GM12878 (cell line): ENCODE measurements around the gene MYO15B. TPM values are rescaled to one million over a fixed set of nuclear protein-coding genes. Genes with fewer than 3 reads are reported as not detected.

Experiments
- ATAC-seq: fragments of 200-7000 bp; cut with Tn5 transposase; 3 replicates; pipeline ENCODE4 v1.9.1; 2020; ENCODE audit warnings: mild to moderate bottlenecking, moderate library complexity
- BruUV-seq: library from RNA; stranded (reverse); fragments of 400-500 nt; replicated peaks from 2 replicates; lab custom pipeline; 2021; lab: Mats Ljungman, UMichigan
- CTCF ChIA-PET: fragments of 300-600 bp; sonication (Branson Sonifier 250); formaldehyde crosslinking; extraction: SDS; loops from one replicate; lab custom pipeline; 2021; ENCODE audit warnings: inconsistent platforms; lab: Yijun Ruan, JAX
- POLR2A ChIA-PET: fragments of 350-600 bp; formaldehyde crosslinking; extraction: SDS; loops from one replicate; lab custom pipeline; 2021; ENCODE audit warnings: inconsistent platforms; lab: Charles Lee
- RAD21 ChIA-PET: fragments of 300-600 bp; sonication (Branson Sonifier 250); formaldehyde crosslinking; loops from one replicate; lab custom pipeline; 2023; ENCODE audit warnings: antibody characterized with exemption; ENCODE audit not compliant: unreplicated experiment; lab: Charles Lee
- SMC1A ChIA-PET: fragments of 300-600 bp; sonication (Branson Sonifier 250); formaldehyde crosslinking; loops from one replicate; lab custom pipeline; 2023; ENCODE audit not compliant: unreplicated experiment, uncharacterized antibody; lab: Charles Lee
- DNase-seq: peaks from one replicate; pipeline ENCODE4 v3.0.0-alpha.2; 2011; ENCODE audit warnings: low read depth, low spot score
- FAIRE-seq: peaks from 3 replicates; lab custom pipeline; 2011; peaks lifted over from hg19 to GRCh38; lab: Jason Lieb, UNC
- H2AFZ ChIP-seq: 2 replicates; pipeline ENCODE4 v1.6.0; 2011; ENCODE audit warnings: low read depth, low read length, control low read depth; ENCODE audit not compliant: control insufficient read depth
- H3K27ac ChIP-seq: 2 replicates; pipeline ENCODE4 v1.5.1; 2011; ENCODE audit warnings: control low read depth; ENCODE audit not compliant: control insufficient read depth, insufficient read depth
- H3K27me3 ChIP-seq, 2 experiments: replicated peaks in 1 of 2; 2 replicates each; pipeline versions ENCODE4 v1.6.0 to v1.6.1; 2011; ENCODE audit warnings: low read length in 1 of 2; ENCODE audit not compliant: control insufficient read depth in 2 of 2, insufficient read depth in 2 of 2
- H3K36me3 ChIP-seq, 2 experiments: 2 replicates each; pipeline ENCODE4 v1.5.1; 2011; ENCODE audit warnings: low read length in 1 of 2; ENCODE audit not compliant: control insufficient read depth in 2 of 2, insufficient read depth in 2 of 2
- H3K4me1 ChIP-seq: 2 replicates; pipeline ENCODE4 v1.6.1; 2011; ENCODE audit warnings: mild to moderate bottlenecking, low read length, moderate library complexity, mixed read lengths; ENCODE audit not compliant: control insufficient read depth, insufficient read depth
- H3K4me2 ChIP-seq: 2 replicates; pipeline ENCODE4 v1.6.0; 2011; ENCODE audit warnings: control low read depth; ENCODE audit not compliant: control insufficient read depth, insufficient read depth
- H3K4me3 ChIP-seq: fragments of 200-600 bp; sonication (generic); 2 replicates; pipeline ENCODE4 v1.5.1; 2016
- H3K79me2 ChIP-seq: 2 replicates; pipeline ENCODE4 v1.6.0; 2011; ENCODE audit warnings: low read length; ENCODE audit not compliant: control insufficient read depth, insufficient read depth
- H3K9ac ChIP-seq: 2 replicates; pipeline ENCODE4 v1.8.0; 2011; ENCODE audit warnings: low read length, control low read depth, mixed read lengths; ENCODE audit not compliant: control insufficient read depth, insufficient read depth
- H3K9me3 ChIP-seq: replicated peaks from 3 replicates; pipeline ENCODE4 v1.5.1; 2011; ENCODE audit warnings: mild to moderate bottlenecking, low read length; ENCODE audit not compliant: control insufficient read depth, insufficient read depth
- H4K20me1 ChIP-seq: 2 replicates; pipeline ENCODE4 v1.6.0; 2011; ENCODE audit not compliant: control insufficient read depth, insufficient read depth
- BCL11A ChIP-seq: IDR thresholded peaks from 2 replicates; pipeline ENCODE4 v1.6.1; 2011; ENCODE audit warnings: low read depth, low read length
- CREM ChIP-seq: IDR thresholded peaks from 2 replicates; pipeline ENCODE4 v1.6.1; 2014; ENCODE audit warnings: antibody characterized with exemption, low read depth
- EP300 ChIP-seq, 2 experiments: fragments of 150-350 bp in 1 of 2; IDR thresholded peaks; 2 replicates each; pipeline ENCODE4 v1.6.1; 2011 to 2012; ENCODE audit warnings: low read depth in 2 of 2, low read length in 2 of 2, borderline replicate concordance in 1 of 2, improper control_type of control experiment in 1 of 2, inconsistent platforms in 1 of 2; ENCODE audit not compliant: control insufficient read depth in 1 of 2
- EZH2 ChIP-seq: IDR thresholded peaks from 2 replicates; pipeline ENCODE4 v1.6.1; 2012; ENCODE audit warnings: low read depth, mild to moderate bottlenecking, control low read depth, inconsistent platforms, low read length, borderline replicate concordance; ENCODE audit not compliant: control insufficient read depth
- HDAC6 ChIP-seq: fragments of 200-600 bp; sonication (generic); IDR thresholded peaks from one replicate; pipeline ENCODE4 v1.8.0; 2017; ENCODE audit warnings: antibody characterized with exemption; ENCODE audit not compliant: unreplicated experiment
- IRF4 ChIP-seq: IDR thresholded peaks from 2 replicates; pipeline ENCODE4 v1.6.1; 2011; ENCODE audit warnings: low read depth, low read length
- MTA2 ChIP-seq: fragments of 450-650 bp; IDR thresholded peaks from 2 replicates; pipeline ENCODE4 v1.6.1; 2016; ENCODE audit warnings: low read depth, mild to moderate bottlenecking, moderate library complexity
- NBN ChIP-seq: fragments of 450-650 bp; IDR thresholded peaks from 2 replicates; pipeline ENCODE4 v1.6.1; 2016
- NFXL1 ChIP-seq: fragments of 450-650 bp; IDR thresholded peaks from 2 replicates; pipeline ENCODE4 v1.6.1; 2017; ENCODE audit warnings: antibody characterized with exemption, mild to moderate bottlenecking, borderline replicate concordance
- NR2C1 ChIP-seq: fragments of 450-650 bp; IDR thresholded peaks from 2 replicates; pipeline ENCODE4 v1.6.1; 2017; ENCODE audit warnings: antibody characterized with exemption, mild to moderate bottlenecking, moderate library complexity
- PML ChIP-seq: IDR thresholded peaks from 2 replicates; pipeline ENCODE4 v1.6.1; 2012; ENCODE audit warnings: low read length, inconsistent platforms
- RB1 ChIP-seq: fragments of 450-650 bp; formaldehyde crosslinking; IDR thresholded peaks from 2 replicates; pipeline ENCODE4 v1.6.1; 2017; ENCODE audit warnings: mild to moderate bottlenecking, borderline replicate concordance
- SIN3A ChIP-seq: IDR thresholded peaks from 2 replicates; pipeline ENCODE4 v1.6.1; 2012; ENCODE audit warnings: low read depth, low read length, improper control_type of control experiment
- SIX5 ChIP-seq: IDR thresholded peaks from 2 replicates; pipeline ENCODE4 v1.6.1; 2011; ENCODE audit warnings: mild to moderate bottlenecking, low read depth, low read length, moderate library complexity; ENCODE audit not compliant: severe bottlenecking
- SMAD5 ChIP-seq: IDR thresholded peaks from 2 replicates; pipeline ENCODE4 v1.6.1; 2016; ENCODE audit warnings: antibody characterized with exemption, low read depth
- SREBF1 ChIP-seq: IDR thresholded peaks from 2 replicates; pipeline ENCODE4 v1.6.1; 2012; ENCODE audit warnings: mild to moderate bottlenecking, low read length
- SUZ12 ChIP-seq: fragments of 200-600 bp; sonication (generic); IDR thresholded peaks from one replicate; pipeline ENCODE4 v1.6.1; 2018; ENCODE audit warnings: antibody characterized with exemption, mild to moderate bottlenecking; ENCODE audit not compliant: unreplicated experiment
- ZNF207 ChIP-seq: fragments of 450-650 bp; IDR thresholded peaks from 2 replicates; pipeline ENCODE4 v1.6.1; 2014; ENCODE audit warnings: antibody characterized with exemption, mild to moderate bottlenecking, borderline replicate concordance
- ZNF384 ChIP-seq: IDR thresholded peaks from 2 replicates; pipeline ENCODE4 v1.6.1; 2012; ENCODE audit warnings: low read depth, mild to moderate bottlenecking, low read length, improper control_type of control experiment, borderline replicate concordance
- WGBS: methylation state at CpG from one replicate; pipeline ENCODE4 v1.1.6; 2016; ENCODE audit warnings: low lambda C conversion rate; ENCODE audit not compliant: insufficient replicate concordance, insufficient coverage; ENCODE audit errors: missing lambda C conversion rate; 5-methylcytosine and 5-hydroxymethylcytosine counted together
- in situ Hi-C: fragments of 300-500 bp; cut with MboI; formaldehyde crosslinking; loops from 9 replicates; pipeline ENCODE4 v1.14.3; 2018; ENCODE audit warnings: mixed read lengths
- intact Hi-C: fragments of 100-400 bp; cut with micrococcal nuclease; formaldehyde crosslinking; loops from one replicate; pipeline ENCODE4 v1.14.2; 2022; ENCODE audit not compliant: unreplicated experiment
- polyA plus RNA-seq, 11 experiments: library from polyadenylated mRNA; depleted of rRNA in 4 of 11; unstranded in 6 of 11; stranded (reverse) in 5 of 11; fragments of >200 nt; fragmentation: Nextera tagmentation in 4 of 11; fragmentation: Illumina TruSeq in 1 of 11; extraction: Ambion mirVana in 4 of 11; extraction: Trizol in 1 of 11; gene quantifications; 1 replicate in 1 of 11; 2 replicates in 10 of 11; pipeline versions ENCODE4 v1.2.1 to v1.2.3, GENCODE V29; 2011 to 2016; ENCODE audit warnings: inconsistent platforms in 2 of 11, missing spikeins in 2 of 11, low read depth in 1 of 11
- total RNA-seq, 4 experiments: library from RNA; depleted of rRNA in 3 of 4; stranded (reverse); fragments of >200 nt in 3 of 4; fragmentation: Illumina TruSeq in 1 of 4; extraction: Trizol in 1 of 4; gene quantifications; 2 replicates each; pipeline versions ENCODE4 v1.2.1 to v1.2.3, GENCODE V29; 2013 to 2021
- TF ChIP-seq, protein P1 (sequence below): IDR thresholded peaks from 2 replicates; pipeline ENCODE4 v1.6.1; 2012; ENCODE audit warnings: low read depth, low read length, improper control_type of control experiment
- TF ChIP-seq, protein P2 (sequence below): fragments of 450-650 bp; IDR thresholded peaks from 2 replicates; pipeline ENCODE4 v1.6.1; 2016; ENCODE audit warnings: mild to moderate bottlenecking

Gene MYO15B
- total and polyA plus RNA-seq, 10 of the 15 experiments (the other 5 are each of a cell fraction or from before 2014, with no cell fraction given), result 0.67 to 15.4 (median 2.3) TPM; not detected in 1

DNA sequence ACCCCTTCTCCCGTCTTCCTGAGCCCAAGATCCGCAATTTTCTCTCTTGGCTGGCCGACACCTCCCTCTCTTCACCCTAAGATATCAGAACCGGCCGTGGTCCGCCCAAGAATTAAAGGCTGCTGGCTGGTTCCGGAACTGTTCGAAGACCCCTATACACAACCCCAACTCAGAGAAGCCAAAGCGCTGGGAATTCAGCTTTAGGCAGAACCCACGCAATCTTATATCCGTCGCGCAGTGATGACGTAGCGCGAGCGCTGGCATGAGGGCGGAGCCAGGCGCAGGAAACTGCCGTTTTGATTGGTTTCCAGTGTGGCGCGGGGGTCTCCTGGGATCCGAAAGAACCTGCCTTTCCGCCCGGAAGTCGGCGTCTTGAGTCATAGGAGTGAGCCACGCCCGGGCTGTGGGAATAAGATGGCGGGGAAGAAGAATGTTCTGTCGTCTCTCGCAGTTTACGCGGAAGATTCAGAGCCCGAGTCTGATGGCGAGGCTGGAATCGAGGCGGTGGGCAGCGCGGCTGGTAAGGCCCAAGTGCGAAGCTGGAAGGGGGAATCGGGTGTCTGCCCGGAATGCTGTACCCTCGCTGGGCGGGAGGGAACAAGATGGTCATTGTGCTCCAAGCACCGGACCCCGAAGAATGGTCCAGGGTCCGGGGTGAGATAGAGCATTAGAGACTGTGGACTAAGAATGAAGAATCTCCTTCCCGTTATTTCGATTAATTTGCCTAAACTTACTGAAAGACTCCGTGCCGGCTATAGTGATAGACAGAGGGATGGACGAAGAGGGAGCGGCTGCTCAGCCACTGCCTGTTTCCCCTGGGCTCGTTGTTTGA lies 79.6 kb downstream of the MYO15B start, which contains the start of the genes RECQL5 and SAP30BP:
Gene RECQL5 (minus strand): TSS at position 196 of the 832 bp plus-strand sequence. CDS start 597 bp downstream, outside the sequence.
Gene SAP30BP (plus strand): TSS at position 380 of the 832 bp plus-strand sequence. CDS start 35 bp downstream, at position 415.
- RAD21 ChIA-PET, result interaction anchor here (0.7 to 1.1 kb wide), 8 partner anchors 9 to 81 kb away, joined by 3 to 4 read pairs (median 3); a partner anchor contains a TSS
- TSS peak; percentile 86 for BruUV-seq
- under 1% methylated on average over 55 of the region's 55 CpGs for WGBS
- in situ Hi-C loops, result no loop called here
- H3K4me2 ChIP-seq, result peak within 1 kb of the TSS; percentile 70
- SMC1A ChIA-PET, result interaction anchor here (0.6 to 2.7 kb wide), 10 partner anchors 9 to 329 kb away, joined by 3 to 10 read pairs (median 4); partner anchors contain the start of gene SMIM5
- peak within 1 kb of the TSS; percentile 45 for H2AFZ ChIP-seq
- H3K27ac ChIP-seq, result peak within 1 kb of the TSS; percentile 81
- ATAC-seq (peak; percentile 89), FAIRE-seq (peak; percentile 78), DNase-seq (peak; percentile 90)
- no peaks in the 10 kb centered on the region for H3K27me3 ChIP-seq
- peak within 1 kb of the TSS; percentile 79 for H3K9ac ChIP-seq
- CTCF ChIA-PET, result interaction anchor here (0.7 to 6.0 kb wide), 13 partner anchors 9 to 253 kb away, joined by 3 to 30 read pairs (median 5); partner anchors contain the start of gene SMIM5
- peaks cover 2 to 21% of the 10 kb centered on the region in 2 experiments; a peak in 3 of 4 replicates for H3K36me3 ChIP-seq
- no peaks in the 10 kb centered on the region for H4K20me1 ChIP-seq
- H3K4me3 ChIP-seq, result peak within 1 kb of the TSS; percentile 79
- no peaks in the 10 kb centered on the region for H3K9me3 ChIP-seq
- H3K79me2 ChIP-seq, result peaks cover 54% of the 10 kb centered on the region
- intact Hi-C loops, result no loop called here
- H3K4me1 ChIP-seq, result peaks cover 23% of the 10 kb centered on the region
- POLR2A ChIA-PET, result interaction anchor here (0.6 to 2.4 kb wide), 7 partner anchors 10 to 178 kb away, joined by 3 to 12 read pairs (median 5); partner anchors contain the start of gene LLGL2
- TF ChIP-seq EP300 (IDR thresholded peaks at IDR 0.05; ENCODE audit: borderline replicate concordance in 1 of 2, control insufficient read depth in 1 of 2, low read depth in 2 of 2, low read length in 2 of 2) (peak in 1 of 2 experiments; percentile 24; a peak in 1 of 4 replicates), SMAD5 (peak; percentile 74; the same call in 1 of the 2 replicates), BCL11A (no peak), IRF4 (no peak), EZH2 (no peak), NBN (peak; percentile 97), NR2C1 (peak; percentile 67), MTA2 (no peak), CREM (peak; percentile 99), SUZ12 (no peak), RB1 (no peak), PML (peak; percentile 69; the same call in 1 of the 2 replicates), NFXL1 (no peak), SIX5 (peak; percentile 25), SREBF1 (no peak), ZNF207 (no peak), SIN3A (peak; percentile 22), ZNF384 (no peak), HDAC6 (no peak)
- TF ChIP-seq, protein P1, sequence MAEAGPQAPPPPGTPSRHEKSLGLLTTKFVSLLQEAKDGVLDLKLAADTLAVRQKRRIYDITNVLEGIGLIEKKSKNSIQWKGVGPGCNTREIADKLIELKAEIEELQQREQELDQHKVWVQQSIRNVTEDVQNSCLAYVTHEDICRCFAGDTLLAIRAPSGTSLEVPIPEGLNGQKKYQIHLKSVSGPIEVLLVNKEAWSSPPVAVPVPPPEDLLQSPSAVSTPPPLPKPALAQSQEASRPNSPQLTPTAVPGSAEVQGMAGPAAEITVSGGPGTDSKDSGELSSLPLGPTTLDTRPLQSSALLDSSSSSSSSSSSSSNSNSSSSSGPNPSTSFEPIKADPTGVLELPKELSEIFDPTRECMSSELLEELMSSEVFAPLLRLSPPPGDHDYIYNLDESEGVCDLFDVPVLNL, result peak; percentile 61; the same call in 1 of the 2 replicates
- TF ChIP-seq, protein P2, sequence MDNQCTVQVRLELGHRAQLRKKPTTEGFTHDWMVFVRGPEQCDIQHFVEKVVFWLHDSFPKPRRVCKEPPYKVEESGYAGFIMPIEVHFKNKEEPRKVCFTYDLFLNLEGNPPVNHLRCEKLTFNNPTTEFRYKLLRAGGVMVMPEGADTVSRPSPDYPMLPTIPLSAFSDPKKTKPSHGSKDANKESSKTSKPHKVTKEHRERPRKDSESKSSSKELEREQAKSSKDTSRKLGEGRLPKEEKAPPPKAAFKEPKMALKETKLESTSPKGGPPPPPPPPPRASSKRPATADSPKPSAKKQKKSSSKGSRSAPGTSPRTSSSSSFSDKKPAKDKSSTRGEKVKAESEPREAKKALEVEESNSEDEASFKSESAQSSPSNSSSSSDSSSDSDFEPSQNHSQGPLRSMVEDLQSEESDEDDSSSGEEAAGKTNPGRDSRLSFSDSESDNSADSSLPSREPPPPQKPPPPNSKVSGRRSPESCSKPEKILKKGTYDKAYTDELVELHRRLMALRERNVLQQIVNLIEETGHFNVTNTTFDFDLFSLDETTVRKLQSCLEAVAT, result peak; percentile 57; the same call in 1 of the 2 replicates
